K562 (cell line): Measurements from ENCODE around the gene KRTAP5-4. TPM values are rescaled to one million over a fixed set of nuclear protein-coding genes. Genes with fewer than 3 reads are reported as not detected.

Experiments
- AFF1 ChIP-seq, 2 experiments: fragments of 450-650 bp; IDR thresholded peaks; 2 replicates each; pipeline ENCODE4 v1.6.1; 2018; ENCODE audit warnings: mild to moderate bottlenecking in 2 of 2, low read depth in 1 of 2; ENCODE audit not compliant: partially characterized antibody in 2 of 2
- CTCF ChIP-seq, 3 experiments: IDR thresholded peaks in 2 of 3; conservative IDR thresholded peaks in 1 of 3; 2 replicates each; pipeline ENCODE4 v1.5.1; 2011 to 2012; ENCODE audit warnings: low read length in 3 of 3, mild to moderate bottlenecking in 3 of 3, control low read depth in 2 of 3, improper control_type of control experiment in 1 of 3, inconsistent platforms in 1 of 3, low read depth in 1 of 3, mixed read lengths in 1 of 3, moderate library complexity in 1 of 3; ENCODE audit not compliant: insufficient read depth in 2 of 3
- POLR2AphosphoS2 ChIP-seq: IDR thresholded peaks from 2 replicates; pipeline ENCODE4 v1.6.1; 2012; ENCODE audit warnings: low read length, improper control_type of control experiment
- RB1 ChIP-seq: fragments of 450-650 bp; IDR thresholded peaks from 2 replicates; pipeline ENCODE4 v1.6.1; 2017; ENCODE audit warnings: low read depth, mild to moderate bottlenecking
- REST ChIP-seq, 2 experiments: fragments of 450-650 bp; formaldehyde crosslinking in 1 of 2; IDR thresholded peaks; 2 replicates each; pipeline versions ENCODE4 v1.4.0 to v1.6.1; 2014 to 2020; ENCODE audit warnings: mild to moderate bottlenecking in 2 of 2, borderline replicate concordance in 1 of 2, low read depth in 1 of 2
- TGIF2 ChIP-seq: sonication (generic); formaldehyde crosslinking; IDR thresholded peaks from 2 replicates; pipeline ENCODE4 v1.8.1; 2022; ENCODE audit warnings: mild to moderate bottlenecking, missing genetic modification reagents, moderate library complexity
- THAP7 ChIP-seq: fragments of 250-450 bp; sonication (Bioruptor Pico); IDR thresholded peaks from 2 replicates; pipeline ENCODE4 v1.5.0; 2021
- ZNF395 ChIP-seq: fragments of 200-800 bp; sonication (Bioruptor generic); IDR thresholded peaks from 2 replicates; pipeline ENCODE4 v1.6.1; 2017; ENCODE audit warnings: missing genetic modification characterization, missing compliant biosample characterization
- polyA plus RNA-seq, 8 experiments: library from polyadenylated mRNA; depleted of rRNA in 4 of 8; stranded (reverse) in 5 of 8; unstranded in 3 of 8; fragments of >200 nt; fragmentation: Nextera tagmentation in 2 of 8; fragmentation: Illumina TruSeq in 1 of 8; extraction: Ambion mirVana in 2 of 8; extraction: Trizol in 1 of 8; gene quantifications; 2 replicates each; pipeline versions ENCODE4 v1.2.1 to v1.2.3, GENCODE V29; 2011 to 2014; ENCODE audit warnings: inconsistent platforms in 1 of 8, missing spikeins in 1 of 8
- total RNA-seq, 7 experiments: library from RNA; depleted of rRNA in 6 of 7; stranded (reverse); fragments of >200 nt in 6 of 7; fragmentation: Illumina TruSeq in 2 of 7; extraction: Trizol in 2 of 7; gene quantifications; 2 replicates each; pipeline versions ENCODE4 v1.2.1 to v1.2.3, GENCODE V29; 2011 to 2021; ENCODE audit warnings: low replicate concordance in 1 of 7

Gene KRTAP5-4
- total and polyA plus RNA-seq, 9 of the 15 experiments (the other 6 are each of a cell fraction or from before 2014, with no cell fraction given): not detected

DNA sequence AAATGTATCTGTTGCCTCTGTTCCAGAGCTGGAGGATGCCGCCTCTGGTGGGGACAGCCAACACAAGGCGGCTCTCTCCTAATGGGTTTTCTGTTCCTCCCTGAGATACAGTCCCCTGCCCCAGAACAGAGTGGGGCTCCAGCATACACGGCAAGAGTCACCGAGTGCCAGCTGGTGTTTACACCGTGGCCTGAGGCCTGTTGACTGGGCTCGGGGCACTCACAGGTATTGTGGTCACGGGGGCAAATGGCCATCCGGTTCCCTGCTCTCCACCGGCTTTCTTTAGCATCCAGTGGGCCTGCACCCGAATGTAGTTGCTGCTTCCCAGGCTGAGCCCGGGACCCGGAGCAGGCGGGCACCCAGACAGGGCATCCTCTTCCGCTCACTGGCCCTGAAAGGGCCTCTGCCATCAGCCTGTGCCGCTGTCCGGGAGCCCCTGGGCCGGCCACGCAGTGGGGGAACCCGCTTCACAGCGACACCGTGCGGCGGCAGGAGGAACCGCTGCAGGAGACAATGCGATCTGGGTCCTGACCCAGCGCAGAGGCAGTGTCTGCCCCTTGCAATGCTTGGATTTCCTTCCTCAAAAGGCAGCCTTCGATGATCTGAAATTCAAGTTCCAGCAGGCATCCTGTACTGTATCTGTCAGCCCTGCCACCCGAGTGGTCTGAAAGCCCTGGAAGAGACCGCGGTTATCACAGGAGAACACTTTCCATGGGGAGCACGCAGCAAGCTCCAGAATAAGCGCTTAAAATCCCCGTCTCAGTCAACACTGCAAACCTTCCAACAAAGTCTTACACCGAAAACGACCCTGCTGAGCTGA lies 6.8 kb upstream of the KRTAP5-4 start (continued):
- TF ChIP-seq REST (IDR thresholded peaks at IDR 0.05; ENCODE audit: borderline replicate concordance) (peak; percentile 36; the same call in 1 of the 2 replicates), REST (CRISPR knock-in tag; IDR thresholded peaks at IDR 0.05; ENCODE audit: low read depth) (no peak), AFF1 (IDR thresholded peaks at IDR 0.05; ENCODE audit: low read depth in 1 of 2, partially characterized antibody in 2 of 2) (no peak), RB1 (no peak), THAP7 (CRISPR knock-in tag) (no peak), TGIF2 (CRISPR knock-in tag) (no peak), ZNF395 (CRISPR knock-in tag) (no peak), CTCF (IDR thresholded peaks at IDR 0.05 in 2 of 3, conservative IDR thresholded peaks at IDR 0.05 in 1 of 3; ENCODE audit: insufficient read depth in 2 of 3, low read depth in 1 of 3, low read length in 3 of 3) (peak; percentile 88 to 91 (median 90)), POLR2AphosphoS2 (no peak)
